ENCODE measurements around the gene ATP8A2. TPM values are rescaled to one million over a fixed set of nuclear protein-coding genes. Genes with fewer than 3 reads are reported as not detected.

ATP8A2 gene
- total and polyA plus RNA-seq, 4 donors, result 0.01 to 0.08 (median 0.05) TPM; not detected in 1

- H3K9ac ChIP-seq (ENCODE audit: low read depth in 1 of 2, low read length in 2 of 2), result no peak overlapping the region
- DNase-seq (ENCODE audit: low spot score), result no peak
- TF ChIP-seq FOXA2 (IDR thresholded peaks at IDR 0.05), result no peak
- no peak for TF ChIP-seq GABPA (IDR thresholded peaks at IDR 0.05 in 1 of 2, conservative IDR thresholded peaks at IDR 0.05 in 1 of 2)
- TF ChIP-seq NR2F2 (IDR thresholded peaks at IDR 0.05), result no peak
- TF ChIP-seq ZBTB33 (IDR thresholded peaks at IDR 0.05), result no peak
- no peak for TF ChIP-seq REST (IDR thresholded peaks at IDR 0.05)
- no peak for TF ChIP-seq ATF3 (IDR thresholded peaks at IDR 0.05)
- no peak for TF ChIP-seq FOXA1 (IDR thresholded peaks at IDR 0.05)
- no peak for TF ChIP-seq TAF1 (conservative IDR thresholded peaks at IDR 0.05)
- no peak for TF ChIP-seq HNF4A (conservative IDR thresholded peaks at IDR 0.05)
- TF ChIP-seq HNF4G (IDR thresholded peaks at IDR 0.05), result no peak
- TF ChIP-seq SP1 (IDR thresholded peaks at IDR 0.05), result no peak
- H3K4me1 ChIP-seq (ENCODE audit: control insufficient read depth in 4 of 4, insufficient read depth in 4 of 4, low read length in 3 of 4), result no peaks in the 10 kb centered on the region
- H3K27ac ChIP-seq (ENCODE audit: low read depth in 1 of 2, low read length in 2 of 2), result no peak overlapping the region
- H3K9me3 ChIP-seq (ENCODE audit: control insufficient read depth in 4 of 4, low read length in 3 of 4), result no peaks in the 10 kb centered on the region
- H3K4me3 ChIP-seq (ENCODE audit: low read depth in 1 of 3, low read length in 3 of 3), result no peak overlapping the region
- no peaks in the 10 kb centered on the region for H3K36me3 ChIP-seq (ENCODE audit: control insufficient read depth in 4 of 4, insufficient read depth in 3 of 4, low read depth in 1 of 4, low read length in 3 of 4)
- 55% methylated on average over 9 of the region's 9 CpGs for WGBS
- peaks cover 0 to 5% (median 3%) of the 10 kb centered on the region in 4 donors for H3K27me3 ChIP-seq (ENCODE audit: control insufficient read depth in 4 of 4, insufficient read depth in 4 of 4, low read length in 3 of 4)
Measured at GRCh38 chr13:26012995-26013394, 641.2 kb downstream of the ATP8A2 start.

- no peaks in the 10 kb centered on the region for H3K36me3 ChIP-seq (ENCODE audit: control insufficient read depth in 4 of 4, insufficient read depth in 3 of 4, low read depth in 1 of 4, low read length in 3 of 4)
- no peaks in the 10 kb centered on the region for H3K4me1 ChIP-seq (ENCODE audit: control insufficient read depth in 4 of 4, insufficient read depth in 4 of 4, low read length in 3 of 4)
- no peak overlapping the region for H3K9ac ChIP-seq (ENCODE audit: low read depth in 1 of 2, low read length in 2 of 2)
- peaks cover 0 to 5% (median 3%) of the 10 kb centered on the region in 4 donors for H3K27me3 ChIP-seq (ENCODE audit: control insufficient read depth in 4 of 4, insufficient read depth in 4 of 4, low read length in 3 of 4)
- no peak overlapping the region for H3K4me3 ChIP-seq (ENCODE audit: low read depth in 1 of 3, low read length in 3 of 3)
- H3K27ac ChIP-seq (ENCODE audit: low read depth in 1 of 2, low read length in 2 of 2), result no peak overlapping the region
- H3K9me3 ChIP-seq (ENCODE audit: control insufficient read depth in 4 of 4, low read length in 3 of 4), result no peaks in the 10 kb centered on the region
- WGBS, result 60% methylated on average over 10 of the region's 10 CpGs
- TF ChIP-seq MAX (IDR thresholded peaks at IDR 0.05) (no peak), CTCF (IDR thresholded peaks at IDR 0.05; ENCODE audit: low read depth, low read length, missing input control) (no peak), RXRA (IDR thresholded peaks at IDR 0.05) (no peak), GABPA (IDR thresholded peaks at IDR 0.05 in 1 of 2, conservative IDR thresholded peaks at IDR 0.05 in 1 of 2) (no peak), SP1 (IDR thresholded peaks at IDR 0.05) (no peak), JUND (IDR thresholded peaks at IDR 0.05) (no peak), TAF1 (conservative IDR thresholded peaks at IDR 0.05) (no peak), YY1 (IDR thresholded peaks at IDR 0.05) (no peak), RAD21 (IDR thresholded peaks at IDR 0.05) (no peak), HNF4G (IDR thresholded peaks at IDR 0.05) (no peak), NR2F2 (IDR thresholded peaks at IDR 0.05) (no peak), FOXA1 (IDR thresholded peaks at IDR 0.05) (no peak), REST (IDR thresholded peaks at IDR 0.05) (no peak)
- DNase-seq (ENCODE audit: low spot score), result no peak
Measured at GRCh38 chr13:26015271-26016125, 643.7 kb downstream of the ATP8A2 start.

Data from liver (tissue), 9 donors.